GOT3 (cell line): ENCODE results near the gene OTOR.

Source experiments
- DNase-seq: peaks from one replicate; lab custom pipeline; 2025; ENCODE audit warnings: mixed read lengths; lab: John Stamatoyannopoulos, UW

OTOR gene

GRCh38 chr20:16749573-16749972 is 1.4 kb downstream of the OTOR start:
- no peak for DNase-seq

- no peak for DNase-seq
Measured at GRCh38 chr20:16752082-16752481, 3.9 kb downstream of the OTOR start.

GRCh38 chr20:16752901-16753300 is 4.7 kb downstream of the OTOR start:
- no peak for DNase-seq

- DNase-seq: no peak
Measured at GRCh38 chr20:16758454-16759180, 10.5 kb downstream of the OTOR start.

- no peak for DNase-seq
Measured at GRCh38 chr20:16759181-16759563, 11.0 kb downstream of the OTOR start.

GRCh38 chr20:16760431-16761304 is 12.5 kb downstream of the OTOR start:
- no peak for DNase-seq

- no peak for DNase-seq
Measured at GRCh38 chr20:16761305-16761829, 13.2 kb downstream of the OTOR start.

- no peak for DNase-seq
Measured at GRCh38 chr20:16764560-16764959, 16.4 kb downstream of the OTOR start.

GRCh38 chr20:16771213-16771612 is 23.1 kb downstream of the OTOR start:
- DNase-seq: no peak

GRCh38 chr20:16775961-16776360 is 27.8 kb downstream of the OTOR start:
- no peak for DNase-seq

GRCh38 chr20:16777126-16777525 is 29.0 kb downstream of the OTOR start:
- no peak for DNase-seq

GRCh38 chr20:16778159-16778558 is 30.0 kb downstream of the OTOR start:
- DNase-seq: no peak

GRCh38 chr20:16781496-16781895 is 33.3 kb downstream of the OTOR start:
- no peak for DNase-seq

- no peak for DNase-seq
Measured at GRCh38 chr20:16785226-16785625, 37.1 kb downstream of the OTOR start.
